Effector CD4-positive, alpha-beta T cell (primary cell): ENCODE data around the gene ZAR1L.

Experiments used
- DNase-seq: peaks from one replicate; pipeline ENCODE4 v3.0.0-alpha.2; 2020

ZAR1L gene

GRCh38 chr13:32300920-32301319 is 14.2 kb downstream of the ZAR1L start:
- DNase-seq: no peak

- no peak for DNase-seq
Measured at GRCh38 chr13:32300406-32300805, 14.8 kb downstream of the ZAR1L start.

- DNase-seq: no peak
Measured at GRCh38 chr13:32299893-32300292, 15.3 kb downstream of the ZAR1L start.

GRCh38 chr13:32298695-32299094 is 16.5 kb downstream of the ZAR1L start:
- no peak for DNase-seq

GRCh38 chr13:32297206-32297605 is 18.0 kb downstream of the ZAR1L start:
- DNase-seq: no peak

- DNase-seq: no peak
Measured at GRCh38 chr13:32285633-32285965, 29.6 kb downstream of the ZAR1L start.

GRCh38 chr13:32284927-32285632 is 30.1 kb downstream of the ZAR1L start:
- no peak for DNase-seq

GRCh38 chr13:32282096-32282711 is 33.0 kb downstream of the ZAR1L start:
- no peak for DNase-seq

GRCh38 chr13:32281096-32281495 is 34.1 kb downstream of the ZAR1L start:
- DNase-seq: no peak

- DNase-seq: no peak
Measured at GRCh38 chr13:32278426-32278825, 36.7 kb downstream of the ZAR1L start.

- no peak for DNase-seq
Measured at GRCh38 chr13:32277839-32278238, 37.3 kb downstream of the ZAR1L start.

- DNase-seq: no peak
Measured at GRCh38 chr13:32272021-32272683, 43.0 kb downstream of the ZAR1L start.

- peak; percentile 39 for DNase-seq
Measured at GRCh38 chr13:32267836-32268439, 47.2 kb downstream of the ZAR1L start.

- DNase-seq: no peak
Measured at GRCh38 chr13:32266130-32266529, 49.0 kb downstream of the ZAR1L start.

- DNase-seq: no peak
Measured at GRCh38 chr13:32265726-32266125, 49.4 kb downstream of the ZAR1L start.

GRCh38 chr13:32264407-32264806 is 50.8 kb downstream of the ZAR1L start:
- no peak for DNase-seq

- no peak for DNase-seq
Measured at GRCh38 chr13:32262619-32263018, 52.5 kb downstream of the ZAR1L start.

GRCh38 chr13:32262165-32262564 is 53.0 kb downstream of the ZAR1L start:
- no peak for DNase-seq

- DNase-seq: no peak
Measured at GRCh38 chr13:32261567-32261966, 53.6 kb downstream of the ZAR1L start.

GRCh38 chr13:32259116-32259515 is 56.0 kb downstream of the ZAR1L start:
- DNase-seq: no peak

- no peak for DNase-seq
Measured at GRCh38 chr13:32257649-32258048, 57.5 kb downstream of the ZAR1L start.

GRCh38 chr13:32256243-32256642 is 58.9 kb downstream of the ZAR1L start:
- DNase-seq: no peak

GRCh38 chr13:32255724-32256109 is 59.4 kb downstream of the ZAR1L start:
- DNase-seq: no peak
